ENCODE results near the gene CST3. TPM values are rescaled to one million over a fixed set of nuclear protein-coding genes. Genes with fewer than 3 reads are reported as not detected.

CST3 gene
- total RNA-seq, 1 donor from 2014 or later = 2,609 TPM

DNA sequence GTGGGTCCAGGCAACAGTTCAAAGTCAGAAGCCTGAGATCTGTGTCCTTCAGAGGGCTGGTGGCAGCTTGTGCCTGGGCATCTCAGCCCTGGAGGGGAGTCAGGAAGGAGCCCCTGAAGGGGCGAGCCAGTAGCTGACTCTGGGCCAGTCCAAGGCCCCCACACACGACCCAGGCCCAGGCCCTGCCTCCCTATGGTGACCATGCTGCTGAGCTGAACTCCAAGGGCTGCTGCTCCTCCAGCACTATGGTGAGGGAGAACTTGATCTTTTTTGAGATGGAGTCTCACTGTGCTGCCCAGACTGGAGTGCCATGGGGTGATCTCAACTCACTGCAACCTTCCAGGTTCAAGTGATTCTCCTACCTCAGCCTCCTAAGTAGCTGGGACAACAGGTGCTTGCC is 15.2 kb upstream of the CST3 start:
- peaks cover 0 to 2% of the 10 kb centered on the region in 2 donors for H3K4me1 ChIP-seq
- no peak overlapping the region for H3K4me3 ChIP-seq
- H3K27ac ChIP-seq = no peak overlapping the region
- H3K27me3 ChIP-seq = no peaks in the 10 kb centered on the region
- no peaks in the 10 kb centered on the region for H3K36me3 ChIP-seq
- intact Hi-C loops (cut with DNase I) = no loop called here
- no peaks in the 10 kb centered on the region for H3K9me3 ChIP-seq
- DNase-seq (ENCODE audit: low spot score in 2 of 2) = no peak
- TF ChIP-seq, protein P1, sequence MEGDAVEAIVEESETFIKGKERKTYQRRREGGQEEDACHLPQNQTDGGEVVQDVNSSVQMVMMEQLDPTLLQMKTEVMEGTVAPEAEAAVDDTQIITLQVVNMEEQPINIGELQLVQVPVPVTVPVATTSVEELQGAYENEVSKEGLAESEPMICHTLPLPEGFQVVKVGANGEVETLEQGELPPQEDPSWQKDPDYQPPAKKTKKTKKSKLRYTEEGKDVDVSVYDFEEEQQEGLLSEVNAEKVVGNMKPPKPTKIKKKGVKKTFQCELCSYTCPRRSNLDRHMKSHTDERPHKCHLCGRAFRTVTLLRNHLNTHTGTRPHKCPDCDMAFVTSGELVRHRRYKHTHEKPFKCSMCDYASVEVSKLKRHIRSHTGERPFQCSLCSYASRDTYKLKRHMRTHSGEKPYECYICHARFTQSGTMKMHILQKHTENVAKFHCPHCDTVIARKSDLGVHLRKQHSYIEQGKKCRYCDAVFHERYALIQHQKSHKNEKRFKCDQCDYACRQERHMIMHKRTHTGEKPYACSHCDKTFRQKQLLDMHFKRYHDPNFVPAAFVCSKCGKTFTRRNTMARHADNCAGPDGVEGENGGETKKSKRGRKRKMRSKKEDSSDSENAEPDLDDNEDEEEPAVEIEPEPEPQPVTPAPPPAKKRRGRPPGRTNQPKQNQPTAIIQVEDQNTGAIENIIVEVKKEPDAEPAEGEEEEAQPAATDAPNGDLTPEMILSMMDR (IDR thresholded peaks at IDR 0.05) = no peak

DNA sequence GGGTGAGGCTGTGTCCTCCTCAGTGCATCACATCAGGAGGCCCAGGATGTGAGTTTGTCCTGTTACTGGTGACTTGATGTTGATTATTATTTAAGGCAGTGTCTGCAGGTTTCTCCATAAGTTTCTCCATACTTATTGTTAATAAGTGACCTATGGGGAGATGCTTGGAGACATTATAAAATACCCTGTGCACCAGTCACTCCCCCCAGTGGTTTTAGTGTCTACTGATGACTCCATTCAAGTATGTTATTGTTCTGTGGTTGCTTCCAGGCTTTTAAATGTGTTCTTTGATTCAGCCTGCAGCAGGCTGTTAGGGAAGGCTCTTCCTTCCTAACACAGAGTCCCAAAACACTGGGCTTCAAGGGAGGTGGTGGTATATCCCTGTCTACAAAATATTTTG is 14.6 kb upstream of the CST3 start:
- TF ChIP-seq, protein P1 (IDR thresholded peaks at IDR 0.05) = no peak
- Histone ChIP-seq H3K9me3 (no peaks in the 10 kb centered on the region), H3K4me3 (no peak overlapping the region), H3K27me3 (no peaks in the 10 kb centered on the region), H3K36me3 (no peaks in the 10 kb centered on the region), H3K27ac (no peak overlapping the region), H3K4me1 (peaks cover 0 to 2% of the 10 kb centered on the region in 2 donors)
- intact Hi-C loops (cut with DNase I) = no loop called here
- no peak for DNase-seq (ENCODE audit: low spot score in 2 of 2)

DNA sequence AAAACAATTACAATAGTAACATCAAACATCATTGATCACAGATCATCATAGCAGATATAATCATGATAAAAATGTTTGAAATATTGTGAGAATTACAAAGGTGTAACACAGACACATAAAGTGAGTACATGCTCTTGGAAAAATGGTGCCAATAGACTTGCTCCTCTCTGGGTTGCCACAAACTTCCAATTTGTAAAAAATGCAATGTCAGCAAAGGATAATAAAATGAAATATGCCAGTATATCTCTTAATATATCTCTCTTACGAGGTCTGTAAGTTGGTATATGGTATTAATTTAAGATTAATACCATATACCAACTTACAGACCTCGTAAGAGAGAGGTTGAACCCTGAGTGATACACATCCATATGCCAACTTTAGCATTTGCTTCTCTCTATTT is 13.4 kb upstream of the CST3 start:
- TF ChIP-seq, protein P1 (IDR thresholded peaks at IDR 0.05) = no peak
- Histone ChIP-seq H3K27ac (no peak overlapping the region), H3K27me3 (no peaks in the 10 kb centered on the region), H3K36me3 (no peaks in the 10 kb centered on the region), H3K9me3 (no peaks in the 10 kb centered on the region), H3K4me3 (no peak overlapping the region), H3K4me1 (peaks cover 0 to 2% of the 10 kb centered on the region in 2 donors)
- intact Hi-C loops (cut with DNase I) = no loop called here
- DNase-seq (ENCODE audit: low spot score in 2 of 2) = no peak

DNA sequence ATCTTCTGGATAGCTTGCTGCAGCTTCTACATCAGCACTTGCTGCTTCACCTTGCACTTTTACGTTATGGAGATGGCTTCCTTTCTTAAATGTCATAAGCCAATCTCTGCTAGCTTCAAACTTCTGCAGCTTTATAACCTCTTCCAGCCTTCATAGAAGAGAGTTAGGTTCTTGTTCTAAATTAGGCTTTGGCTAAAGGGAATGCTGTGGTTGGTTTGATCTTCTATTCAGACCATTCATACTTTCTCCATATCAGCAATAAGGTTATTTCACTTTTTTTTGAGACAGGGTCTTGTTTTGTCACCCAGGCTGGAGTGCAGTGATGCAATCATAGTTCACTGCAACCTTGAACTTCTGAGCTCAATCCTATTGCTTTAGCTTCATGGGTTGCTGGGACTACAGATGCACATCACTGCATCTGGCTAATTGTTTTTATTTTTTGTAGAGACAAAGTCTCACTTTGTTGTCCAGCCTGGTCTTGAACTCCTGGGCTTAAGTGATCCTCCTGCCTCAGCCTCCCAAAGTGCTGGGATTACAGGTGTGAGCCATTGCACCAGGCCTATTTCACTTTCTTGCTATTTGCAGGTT is 12.2 kb upstream of the CST3 start:
- intact Hi-C loops (cut with DNase I) = no loop called here
- H3K36me3 ChIP-seq = no peaks in the 10 kb centered on the region
- H3K4me1 ChIP-seq = no peaks in the 10 kb centered on the region
- H3K9me3 ChIP-seq = no peaks in the 10 kb centered on the region
- H3K4me3 ChIP-seq = no peak overlapping the region
- H3K27me3 ChIP-seq = no peaks in the 10 kb centered on the region
- H3K27ac ChIP-seq = no peak overlapping the region
- DNase-seq (ENCODE audit: low spot score in 2 of 2) = no peak
- TF ChIP-seq, protein P1 (IDR thresholded peaks at IDR 0.05) = no peak

DNA sequence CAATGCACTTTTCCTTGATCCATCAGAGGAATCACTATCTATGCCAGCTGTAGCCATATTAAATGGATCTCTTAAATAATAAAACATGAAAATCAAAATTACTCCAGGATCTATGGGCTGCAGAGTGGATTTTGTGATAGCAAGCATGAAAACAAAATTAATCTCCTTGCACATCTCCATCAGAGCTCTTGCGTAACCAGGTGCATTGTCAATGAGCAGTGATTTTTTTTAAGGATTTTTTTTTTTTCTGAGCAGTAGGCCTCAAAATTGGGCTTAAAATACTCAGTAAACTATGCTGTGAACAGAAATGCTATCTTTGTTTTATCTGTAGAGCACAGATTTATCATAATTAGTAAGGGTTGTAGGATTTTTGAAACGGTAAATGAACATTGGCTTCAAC is 11.5 kb upstream of the CST3 start:
- Histone ChIP-seq H3K27me3 (no peaks in the 10 kb centered on the region), H3K4me3 (no peak overlapping the region), H3K9me3 (no peaks in the 10 kb centered on the region), H3K27ac (no peak overlapping the region), H3K36me3 (no peaks in the 10 kb centered on the region), H3K4me1 (no peaks in the 10 kb centered on the region)
- no peak for DNase-seq (ENCODE audit: low spot score in 2 of 2)
- TF ChIP-seq, protein P1 (IDR thresholded peaks at IDR 0.05) = no peak
- intact Hi-C loops (cut with DNase I) = no loop called here

DNA sequence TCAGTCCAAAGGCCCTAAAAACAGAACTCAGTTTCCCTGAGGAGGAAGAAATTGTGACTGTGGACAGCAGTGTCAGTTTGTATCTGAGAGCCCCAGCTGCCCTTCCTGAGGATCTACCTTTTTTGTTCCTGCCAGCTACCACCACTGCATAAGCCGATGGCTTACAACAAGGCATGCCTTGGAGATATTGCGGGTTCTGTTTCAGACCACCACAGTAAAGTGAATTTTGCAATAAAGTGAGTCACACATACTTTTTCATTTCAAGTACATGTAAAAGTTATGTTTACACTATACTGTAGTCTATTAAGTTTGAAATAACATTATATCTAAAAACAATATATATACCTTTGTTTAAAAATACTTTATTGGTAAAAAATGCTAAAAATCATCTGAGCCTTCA is 9.6 kb upstream of the CST3 start:
- DNase-seq (ENCODE audit: low spot score in 2 of 2) = no peak
- Histone ChIP-seq H3K9me3 (no peaks in the 10 kb centered on the region), H3K27me3 (no peaks in the 10 kb centered on the region), H3K27ac (no peak overlapping the region), H3K36me3 (no peaks in the 10 kb centered on the region), H3K4me1 (no peaks in the 10 kb centered on the region), H3K4me3 (no peak overlapping the region)
- intact Hi-C loops (cut with DNase I) = no loop called here
- TF ChIP-seq, protein P1 (IDR thresholded peaks at IDR 0.05) = no peak
